ENCODE measurements around the gene GLA.

GLA gene

GRCh38 chrX:101407748-101408531, at the start of gene GLA, which contains the start of gene HNRNPH2 (continued):
- TF ChIP-seq ZFP41 (tag by site-specific recombination; IDR thresholded peaks at IDR 0.05; ENCODE audit: borderline replicate concordance), result no peak
- TF ChIP-seq SP2 (tag by site-specific recombination; IDR thresholded peaks at IDR 0.05), result peak; percentile 95
- TF ChIP-seq ZNF580 (tag by site-specific recombination; IDR thresholded peaks at IDR 0.05), result peak; percentile 97
- 0 out of 2 replicates have a peak, but pooled peaks have one; percentile 56 for TF ChIP-seq OSR2 (tag by site-specific recombination; IDR thresholded peaks at IDR 0.05)
- TF ChIP-seq ZNF629 (tag by site-specific recombination; IDR thresholded peaks at IDR 0.05), result peak; percentile 99
- TF ChIP-seq ZNF558 (tag by site-specific recombination; IDR thresholded peaks at IDR 0.05), result no peak; the same call in none of the 2 replicates
- TF ChIP-seq ZNF76 (tag by site-specific recombination; IDR thresholded peaks at IDR 0.05; ENCODE audit: borderline replicate concordance, low read depth), result peak; percentile 90
- peak; percentile 59 for TF ChIP-seq CTCF (tag by site-specific recombination; IDR thresholded peaks at IDR 0.05)
- TF ChIP-seq ZNF473 (tag by site-specific recombination; IDR thresholded peaks at IDR 0.05), result no peak
- no peak for TF ChIP-seq ZNF274 (IDR thresholded peaks at IDR 0.05; ENCODE audit: low read length)
- TF ChIP-seq ZNF274 (tag by site-specific recombination; IDR thresholded peaks at IDR 0.05; ENCODE audit: borderline replicate concordance), result no peak
- TF ChIP-seq ZSCAN5A (tag by site-specific recombination; IDR thresholded peaks at IDR 0.05), result no peak
- peak; percentile 51 for TF ChIP-seq ZNF561 (tag by site-specific recombination; IDR thresholded peaks at IDR 0.05; ENCODE audit: borderline replicate concordance)
- TF ChIP-seq BCL11A (tag by site-specific recombination; IDR thresholded peaks at IDR 0.05; ENCODE audit: low read depth), result no peak; the same call in 1 of the 2 replicates
- peak; percentile 96 for TF ChIP-seq ZNF391 (tag by site-specific recombination; IDR thresholded peaks at IDR 0.05; ENCODE audit: borderline replicate concordance, low read depth)
- TF ChIP-seq ZNF664 (tag by site-specific recombination; IDR thresholded peaks at IDR 0.05), result peak; percentile 81
- peak; percentile 91 for TF ChIP-seq ZFP37 (tag by site-specific recombination; IDR thresholded peaks at IDR 0.05)
- TF ChIP-seq ZNF624 (tag by site-specific recombination; IDR thresholded peaks at IDR 0.05), result no peak
- no peak for TF ChIP-seq ZNF677 (tag by site-specific recombination; IDR thresholded peaks at IDR 0.05)
- peak; percentile 43 for TF ChIP-seq PRDM10 (tag by site-specific recombination; IDR thresholded peaks at IDR 0.05)
- no peak for TF ChIP-seq ZNF544 (tag by site-specific recombination; IDR thresholded peaks at IDR 0.05)
- TF ChIP-seq ZNF18 (tag by site-specific recombination; IDR thresholded peaks at IDR 0.05), result peak; percentile 83
- TF ChIP-seq ZSCAN4 (tag by site-specific recombination; IDR thresholded peaks at IDR 0.05), result peak; percentile 63
- no peak for TF ChIP-seq ZNF768 (tag by site-specific recombination; IDR thresholded peaks at IDR 0.05)
- TF ChIP-seq HIC1 (tag by site-specific recombination; IDR thresholded peaks at IDR 0.05), result no peak
- peak; percentile 86; the same call in 1 of the 2 replicates for TF ChIP-seq KLF8 (tag by site-specific recombination; IDR thresholded peaks at IDR 0.05)
- no peak for TF ChIP-seq ZNF132 (tag by site-specific recombination; IDR thresholded peaks at IDR 0.05; ENCODE audit: borderline replicate concordance)

All from HEK293 (cell line).